Right lobe of liver (tissue), 4 donors: ENCODE results near the gene HOATZ.

Experiments used
- CTCF ChIP-seq, 4 donors: fragments of 200-600 bp in 3 of 4; fragments of 450-650 bp in 1 of 4; IDR thresholded peaks; one replicate each; pipeline versions ENCODE4 v1.5.1 to v1.8.0; 2016 to 2022; ENCODE audit warnings: antibody characterized with exemption in 4 of 4, mild to moderate bottlenecking in 2 of 4
- POLR2A ChIP-seq: fragments of 450-650 bp; IDR thresholded peaks from one replicate; pipeline ENCODE4 v1.6.1; 2017; ENCODE audit warnings: antibody characterized with exemption, mild to moderate bottlenecking
- donor health status: DM: no; HTN: no; CAD: no.
- donor health status: DM: no; HTN: no; CAD: no.
- donor health status: DM: no; HTN: yes; CAD: no.

- TF ChIP-seq CTCF (IDR thresholded peaks at IDR 0.05): no peak
- no peak for TF ChIP-seq POLR2A
Observed at GRCh38 chr11:111525456-111525855, 10.9 kb downstream of the HOATZ start.
